Measurements from ENCODE around the gene NCAPH2. TPM values are rescaled to one million over a fixed set of nuclear protein-coding genes. Genes with fewer than 3 reads are reported as not detected.

NCAPH2 gene
- total and polyA plus RNA-seq, 9 of the 15 experiments (the other 6 are each of a cell fraction or from before 2014, with no cell fraction given), result 3.6 to 88.6 (median 32.4) TPM

GRCh38 chr22:50544746-50545253 is 36.8 kb downstream of the NCAPH2 start (continued):
- no peak for TF ChIP-seq ZNF518B (CRISPR knock-in tag; IDR thresholded peaks at IDR 0.05)
- no peak for TF ChIP-seq RNF2 (IDR thresholded peaks at IDR 0.05)
- TF ChIP-seq ZNF316 (IDR thresholded peaks at IDR 0.05), result no peak
- TF ChIP-seq ERF (CRISPR knock-in tag; IDR thresholded peaks at IDR 0.05), result no peak
- TF ChIP-seq ZNF696 (CRISPR knock-in tag; conservative IDR thresholded peaks at IDR 0.05), result no peak
- no peak for TF ChIP-seq MAFK (IDR thresholded peaks at IDR 0.05; ENCODE audit: low read length)
- no peak for TF ChIP-seq MTF1 (CRISPR knock-in tag; IDR thresholded peaks at IDR 0.05; ENCODE audit: borderline replicate concordance)
- TF ChIP-seq MEIS2 (IDR thresholded peaks at IDR 0.05; ENCODE audit: partially characterized antibody), result no peak
- no peak for TF ChIP-seq ZC3H4 (CRISPR knock-in tag; IDR thresholded peaks at IDR 0.05; ENCODE audit: borderline replicate concordance)
- no peak for TF ChIP-seq ZNF707 (CRISPR knock-in tag; conservative IDR thresholded peaks at IDR 0.05)
- TF ChIP-seq ELK3 (CRISPR knock-in tag; IDR thresholded peaks at IDR 0.05), result no peak
- TF ChIP-seq MCM5 (IDR thresholded peaks at IDR 0.05; ENCODE audit: low read depth), result no peak
- TF ChIP-seq HINFP (tag; conservative IDR thresholded peaks at IDR 0.05; ENCODE audit: low read depth), result peak; percentile 85
- TF ChIP-seq CCAR2 (IDR thresholded peaks at IDR 0.05; ENCODE audit: low read depth, low read length), result no peak
- TF ChIP-seq CC2D1A (IDR thresholded peaks at IDR 0.05), result peak; percentile 46; the same call in 1 of the 2 replicates
- TF ChIP-seq TAF9B (IDR thresholded peaks at IDR 0.05; ENCODE audit: partially characterized antibody), result no peak
- no peak for TF ChIP-seq ZNF277 (CRISPR knock-in tag; IDR thresholded peaks at IDR 0.05; ENCODE audit: borderline replicate concordance)
- no peak for TF ChIP-seq EP400 (IDR thresholded peaks at IDR 0.05)
- TF ChIP-seq ZNF436 (CRISPR knock-in tag; IDR thresholded peaks at IDR 0.05), result no peak
- no peak for TF ChIP-seq ETS1 (conservative IDR thresholded peaks at IDR 0.05; ENCODE audit: control insufficient read depth, low read depth, low read length)
- TF ChIP-seq ZC3H11A (IDR thresholded peaks at IDR 0.05; ENCODE audit: low read depth, low read length), result no peak
- TF ChIP-seq HEY1 (CRISPR knock-in tag; IDR thresholded peaks at IDR 0.05; ENCODE audit: borderline replicate concordance), result no peak
